ENCODE results near the gene FRAT1. TPM values are rescaled to one million over a fixed set of nuclear protein-coding genes. Genes with fewer than 3 reads are reported as not detected.

Gene FRAT1
- polyA plus RNA-seq, 1 of the 3 experiments (the other 2 are of a cell fraction), result 1.8 TPM

DNA sequence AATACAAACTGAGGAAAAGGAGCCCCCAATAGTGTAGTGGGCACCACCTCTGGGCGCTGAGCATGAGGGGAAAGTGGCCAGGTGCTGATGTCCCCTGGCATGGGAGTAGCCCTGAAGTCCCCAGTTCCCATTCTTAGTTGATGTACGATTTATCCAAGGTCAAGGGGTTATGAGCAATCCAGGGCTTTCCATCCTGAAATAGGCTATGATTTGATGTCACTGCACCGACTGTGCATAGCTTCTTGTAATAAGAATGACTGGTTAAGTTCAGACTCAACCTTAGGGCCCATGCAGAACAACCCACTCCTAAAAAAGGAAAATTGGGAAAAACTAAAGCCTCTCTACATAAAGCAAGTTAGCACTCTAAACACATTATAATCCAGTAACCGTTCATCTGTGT is 4.4 kb downstream of the FRAT1 start:
- H3K9ac ChIP-seq, result no peak overlapping the region
- CTCF ChIA-PET, result no interaction called here
- H3K9me3 ChIP-seq, result no peaks in the 10 kb centered on the region
- H3F3A ChIP-seq (replicated peaks; ENCODE audit: insufficient read depth), result peaks cover 5% of the 10 kb centered on the region
- 68% methylated on average over 4 of the region's 4 CpGs for WGBS (ENCODE audit: low lambda C conversion rate)
- DNase-seq, result no peak
- H3K4me2 ChIP-seq, result no peak overlapping the region
- TF ChIP-seq GABPA (IDR thresholded peaks at IDR 0.05; ENCODE audit: low read depth) (no peak), NFIC (IDR thresholded peaks at IDR 0.05; ENCODE audit: borderline replicate concordance) (no peak), EP300 (IDR thresholded peaks at IDR 0.05; ENCODE audit: borderline replicate concordance in 1 of 2, low read depth in 1 of 2, low read length in 1 of 2) (no peak), SIN3A (IDR thresholded peaks at IDR 0.05; ENCODE audit: borderline replicate concordance, low read depth, low read length) (no peak), RFX5 (IDR thresholded peaks at IDR 0.05; ENCODE audit: low read length) (no peak), RAD21 (IDR thresholded peaks at IDR 0.05; ENCODE audit: low read length) (no peak), JUND (IDR thresholded peaks at IDR 0.05) (no peak), TCF12 (IDR thresholded peaks at IDR 0.05) (no peak), TAF1 (IDR thresholded peaks at IDR 0.05; ENCODE audit: borderline replicate concordance, low read depth, low read length) (no peak)
- no peak overlapping the region for H3K4me3 ChIP-seq (ENCODE audit: low read depth in 2 of 2, low read length in 1 of 2)
- H3K79me2 ChIP-seq (ENCODE audit: insufficient read depth), result no peaks in the 10 kb centered on the region
- no peak overlapping the region for H2AFZ ChIP-seq (ENCODE audit: low read depth)
- H3K27me3 ChIP-seq (ENCODE audit: insufficient read depth), result no peaks in the 10 kb centered on the region
- no peaks in the 10 kb centered on the region for H3K9me2 ChIP-seq
- peaks cover 0 to 5% of the 10 kb centered on the region in 2 experiments; a peak in 1 of 4 replicates for H3K4me1 ChIP-seq (ENCODE audit: control insufficient read depth in 1 of 2, insufficient read depth in 2 of 2, low read depth in 1 of 2, low read length in 1 of 2)
- no peaks in the 10 kb centered on the region for H4K20me1 ChIP-seq (ENCODE audit: insufficient read depth)
- H3K27ac ChIP-seq (ENCODE audit: low read depth in 2 of 2, low read length in 1 of 2), result no peak overlapping the region
- H3K36me3 ChIP-seq (replicated peaks in 1 of 2; ENCODE audit: control insufficient read depth in 1 of 2, insufficient read depth in 2 of 2, low read length in 1 of 2), result no peaks in the 10 kb centered on the region
- POLR2A ChIA-PET, result no interaction called here

DNA sequence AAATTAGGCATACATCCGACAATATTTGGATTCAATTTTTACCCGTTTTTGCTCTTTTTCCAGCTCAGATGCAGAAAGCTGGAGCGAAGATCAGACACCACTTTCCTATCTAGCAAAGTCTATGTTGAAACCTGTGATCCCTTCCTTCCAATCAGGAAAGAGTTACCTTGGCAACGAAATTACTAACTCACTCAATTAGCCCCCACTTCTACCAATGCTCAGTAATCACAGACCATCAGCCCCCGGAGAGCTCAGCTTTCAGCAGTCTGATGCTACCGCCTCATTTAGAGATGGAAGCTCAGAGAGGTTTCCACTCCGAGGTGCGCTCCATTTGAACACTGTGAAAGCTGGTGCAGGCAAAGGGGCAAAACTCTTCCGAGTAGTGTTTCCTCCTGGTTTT is 6.7 kb downstream of the FRAT1 start:
- POLR2A ChIA-PET, result no interaction called here
- H3K4me2 ChIP-seq, result no peak overlapping the region
- TF ChIP-seq POLR2AphosphoS5 (IDR thresholded peaks at IDR 0.05; ENCODE audit: low read depth, low read length), result no peak
- TF ChIP-seq CTCF (IDR thresholded peaks at IDR 0.05), result no peak
- no peak for TF ChIP-seq TAF1 (IDR thresholded peaks at IDR 0.05; ENCODE audit: borderline replicate concordance, low read depth, low read length)
- no peak for TF ChIP-seq YY1 (IDR thresholded peaks at IDR 0.05; ENCODE audit: low read depth)
- no peak for TF ChIP-seq SIN3A (IDR thresholded peaks at IDR 0.05; ENCODE audit: borderline replicate concordance, low read depth, low read length)
- no peak for TF ChIP-seq IRF3 (IDR thresholded peaks at IDR 0.05; ENCODE audit: low read depth, low read length)
- TF ChIP-seq ZBTB33 (IDR thresholded peaks at IDR 0.05; ENCODE audit: borderline replicate concordance, low read depth), result no peak
- no peak for TF ChIP-seq MAX (IDR thresholded peaks at IDR 0.05; ENCODE audit: low read depth)
- no peak for TF ChIP-seq GATA2 (CRISPR knock-in tag; IDR thresholded peaks at IDR 0.05)
- TF ChIP-seq SMC3 (IDR thresholded peaks at IDR 0.05; ENCODE audit: low read depth, low read length), result no peak
- TF ChIP-seq TEAD4 (IDR thresholded peaks at IDR 0.05; ENCODE audit: borderline replicate concordance, insufficient read depth), result no peak
- TF ChIP-seq JUND (IDR thresholded peaks at IDR 0.05), result no peak
- TF ChIP-seq RXRA (IDR thresholded peaks at IDR 0.05; ENCODE audit: borderline replicate concordance, low read depth), result no peak
- no peak for TF ChIP-seq EP300 (IDR thresholded peaks at IDR 0.05; ENCODE audit: borderline replicate concordance in 1 of 2, low read depth in 1 of 2, low read length in 1 of 2)
- TF ChIP-seq USF1 (IDR thresholded peaks at IDR 0.05; ENCODE audit: borderline replicate concordance, low read depth), result no peak
- TF ChIP-seq RCOR1 (IDR thresholded peaks at IDR 0.05; ENCODE audit: low read length), result no peak
- no peak for TF ChIP-seq NRF1 (IDR thresholded peaks at IDR 0.05; ENCODE audit: low read depth, low read length)
- no peak for TF ChIP-seq MXI1 (IDR thresholded peaks at IDR 0.05; ENCODE audit: low read depth, low read length)
- peaks cover 5% of the 10 kb centered on the region for H3F3A ChIP-seq (replicated peaks; ENCODE audit: insufficient read depth)
- CTCF ChIA-PET, result no interaction called here
- WGBS (ENCODE audit: low lambda C conversion rate), result 78% methylated on average over 9 of the region's 9 CpGs
- no peaks in the 10 kb centered on the region for H3K27me3 ChIP-seq (ENCODE audit: insufficient read depth)
- DNase-seq, result no peak
- no peak overlapping the region for H3K9ac ChIP-seq
- H3K4me3 ChIP-seq (ENCODE audit: low read depth in 2 of 2, low read length in 1 of 2), result no peak overlapping the region
- H3K79me2 ChIP-seq (ENCODE audit: insufficient read depth), result no peaks in the 10 kb centered on the region
- H3K9me2 ChIP-seq, result no peaks in the 10 kb centered on the region
- H3K27ac ChIP-seq (ENCODE audit: low read depth in 2 of 2, low read length in 1 of 2), result no peak overlapping the region
- H3K4me1 ChIP-seq (ENCODE audit: control insufficient read depth in 1 of 2, insufficient read depth in 2 of 2, low read depth in 1 of 2, low read length in 1 of 2), result no peaks in the 10 kb centered on the region; a peak in 1 of 4 replicates
- no peaks in the 10 kb centered on the region for H4K20me1 ChIP-seq (ENCODE audit: insufficient read depth)
- H3K9me3 ChIP-seq, result no peaks in the 10 kb centered on the region
- H3K36me3 ChIP-seq (replicated peaks in 1 of 2; ENCODE audit: control insufficient read depth in 1 of 2, insufficient read depth in 2 of 2, low read length in 1 of 2), result no peaks in the 10 kb centered on the region
- H2AFZ ChIP-seq (ENCODE audit: low read depth), result no peak overlapping the region

Measured in SK-N-SH (cell line).